ENCODE data around the gene GLT1D1.

The GLT1D1 gene

GRCh38 chr12:128951448-128951847 lies 98.2 kb downstream of the GLT1D1 start:
- no peak for DNase-seq (ENCODE audit: low read depth)
- no peak overlapping the region for H3K4me3 ChIP-seq (ENCODE audit: low read depth, low read length)
- no peak for TF ChIP-seq CTCF (IDR thresholded peaks at IDR 0.05; ENCODE audit: low read depth, low read length, missing control alignments)
- in situ Hi-C loops (cut with HindIII; ENCODE audit: low sequenced_read_pairs), result no loop called here

- no peak for DNase-seq (ENCODE audit: low read depth)
- no peak for TF ChIP-seq CTCF (IDR thresholded peaks at IDR 0.05; ENCODE audit: low read depth, low read length, missing control alignments)
- H3K4me3 ChIP-seq (ENCODE audit: low read depth, low read length), result no peak overlapping the region
- in situ Hi-C loops (cut with HindIII; ENCODE audit: low sequenced_read_pairs), result no loop called here
These were observed 103.5 kb downstream of the GLT1D1 start for GRCh38 chr12:128956755-128957154.

- no peak overlapping the region for H3K4me3 ChIP-seq (ENCODE audit: low read depth, low read length)
- no peak for DNase-seq (ENCODE audit: low read depth)
- in situ Hi-C loops (cut with HindIII; ENCODE audit: low sequenced_read_pairs), result no loop called here
- no peak for TF ChIP-seq CTCF (IDR thresholded peaks at IDR 0.05; ENCODE audit: low read depth, low read length, missing control alignments)
These were observed 106.6 kb downstream of the GLT1D1 start for GRCh38 chr12:128959901-128960300.

- H3K4me3 ChIP-seq (ENCODE audit: low read depth, low read length), result no peak overlapping the region
- TF ChIP-seq CTCF (IDR thresholded peaks at IDR 0.05; ENCODE audit: low read depth, low read length, missing control alignments), result no peak
- in situ Hi-C loops (cut with HindIII; ENCODE audit: low sequenced_read_pairs), result no loop called here
- DNase-seq (ENCODE audit: low read depth), result no peak
These were observed 108.1 kb downstream of the GLT1D1 start for GRCh38 chr12:128961308-128961902.

GRCh38 chr12:128961957-128962356 lies 108.7 kb downstream of the GLT1D1 start:
- H3K4me3 ChIP-seq (ENCODE audit: low read depth, low read length), result no peak overlapping the region
- no peak for TF ChIP-seq CTCF (IDR thresholded peaks at IDR 0.05; ENCODE audit: low read depth, low read length, missing control alignments)
- in situ Hi-C loops (cut with HindIII; ENCODE audit: low sequenced_read_pairs), result no loop called here
- no peak for DNase-seq (ENCODE audit: low read depth)

GRCh38 chr12:128966203-128966810 lies 113.0 kb downstream of the GLT1D1 start:
- H3K4me3 ChIP-seq (ENCODE audit: low read depth, low read length), result no peak overlapping the region
- no peak for DNase-seq (ENCODE audit: low read depth)
- in situ Hi-C loops (cut with HindIII; ENCODE audit: low sequenced_read_pairs), result no loop called here
- no peak for TF ChIP-seq CTCF (IDR thresholded peaks at IDR 0.05; ENCODE audit: low read depth, low read length, missing control alignments)
